ENCODE measurements around the gene MRPL4.

DNA sequence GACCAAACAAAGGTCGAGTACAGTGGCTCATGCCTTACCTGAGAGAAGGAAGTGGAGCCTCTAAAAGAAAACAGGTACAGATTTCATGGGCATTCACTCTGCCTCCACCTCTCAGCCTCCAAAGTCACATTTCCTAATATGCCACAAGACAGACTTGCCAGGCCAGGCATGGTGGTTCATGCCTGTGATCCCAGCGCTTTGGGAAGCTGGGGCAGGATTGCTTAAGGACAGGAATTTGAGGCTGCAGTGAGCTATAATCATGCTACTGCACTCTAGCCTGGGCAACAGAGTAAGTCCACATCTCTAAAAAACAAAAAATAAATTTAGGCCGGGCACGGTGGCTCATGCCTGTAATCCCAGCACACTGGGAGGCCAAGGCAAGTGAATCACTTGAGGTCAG, 46.4 kb upstream of the MRPL4 start:
- TF ChIP-seq CTCF (IDR thresholded peaks at IDR 0.05) (no peak), POLR2A (IDR thresholded peaks at IDR 0.05) (no peak)
